GM10266 (cell line): ENCODE measurements around the gene GFPT2.

Source experiments
- DNase-seq: peaks from one replicate; pipeline ENCODE4 v3.0.0; 2012; ENCODE audit errors: extremely low spot score
- CTCF ChIP-seq: IDR thresholded peaks from 2 replicates; pipeline ENCODE4 v1.5.1; 2012; ENCODE audit warnings: mild to moderate bottlenecking, low read depth; ENCODE audit not compliant: control insufficient read depth, insufficient read depth; ENCODE audit errors: missing control alignments

The GFPT2 gene

DNA sequence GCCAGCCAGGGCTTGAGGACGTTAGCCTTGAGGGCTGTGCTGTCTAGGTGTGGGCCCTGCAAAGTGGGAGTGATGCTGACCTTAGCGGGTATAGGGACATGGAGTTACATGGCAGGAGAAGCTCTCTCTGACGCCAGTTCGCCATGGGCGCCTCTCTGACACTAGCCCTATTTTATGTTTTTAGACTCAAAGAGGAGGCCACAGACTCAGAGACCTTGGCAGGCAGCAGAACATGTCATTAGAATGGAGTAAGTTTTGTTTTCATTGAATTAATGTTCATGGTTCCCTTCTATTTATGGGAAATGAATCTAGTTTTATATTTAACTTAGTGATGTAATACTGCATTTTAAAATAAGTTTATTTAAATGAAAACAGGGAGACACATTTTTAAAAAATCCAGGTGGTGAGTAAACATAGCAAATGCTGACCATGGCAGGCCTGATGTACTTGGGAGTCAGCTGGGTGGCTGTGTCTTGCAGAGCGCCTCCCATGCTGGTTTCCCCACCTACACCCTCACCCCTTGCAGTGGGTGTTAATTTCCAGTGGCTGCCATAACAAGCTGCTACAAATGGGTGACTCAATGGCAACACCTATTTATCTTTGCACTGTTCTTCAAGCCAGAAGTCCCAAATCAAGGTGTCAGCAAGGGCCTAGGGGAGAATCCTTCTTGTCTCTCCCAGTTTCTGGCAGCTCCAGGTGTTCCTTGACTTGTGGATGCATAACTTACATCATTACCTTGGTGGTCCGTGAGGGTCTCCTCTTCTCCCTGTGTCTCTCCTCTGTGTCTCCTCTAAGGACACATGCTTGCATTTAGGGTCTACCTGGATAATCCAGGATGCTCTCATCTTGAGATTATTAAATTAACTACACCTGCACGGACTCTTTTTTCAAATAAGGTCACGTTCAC, 25.6 kb upstream of the GFPT2 start:
- DNase-seq = no peak
- no peak for TF ChIP-seq CTCF

- TF ChIP-seq CTCF = no peak
- no peak for DNase-seq
These were observed 24.5 kb upstream of the GFPT2 start for GRCh38 chr5:180377556-180378197.

DNA sequence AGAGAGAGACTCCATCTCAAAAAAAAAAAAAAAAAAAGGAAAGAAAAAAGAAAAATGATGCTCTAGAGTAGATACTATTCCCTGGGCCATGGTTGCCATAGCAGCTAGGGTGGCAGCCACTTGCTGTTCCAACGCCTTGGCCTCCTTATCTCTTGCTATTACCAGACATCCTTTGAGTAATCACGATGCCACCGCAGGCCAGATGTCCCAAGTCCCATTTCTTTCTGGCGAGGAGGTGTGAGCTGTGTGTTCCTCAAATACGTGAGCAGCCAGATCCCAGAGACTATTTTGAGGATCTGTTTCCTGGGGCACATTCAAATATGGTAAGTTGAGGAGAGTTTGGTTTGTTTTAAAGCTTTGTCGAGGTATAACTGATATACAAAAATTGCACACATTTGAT, 23.4 kb upstream of the GFPT2 start:
- no peak for TF ChIP-seq CTCF
- DNase-seq = no peak

- DNase-seq = no peak
- TF ChIP-seq CTCF = no peak
These were observed 22.8 kb upstream of the GFPT2 start for GRCh38 chr5:180375955-180376354.

DNA sequence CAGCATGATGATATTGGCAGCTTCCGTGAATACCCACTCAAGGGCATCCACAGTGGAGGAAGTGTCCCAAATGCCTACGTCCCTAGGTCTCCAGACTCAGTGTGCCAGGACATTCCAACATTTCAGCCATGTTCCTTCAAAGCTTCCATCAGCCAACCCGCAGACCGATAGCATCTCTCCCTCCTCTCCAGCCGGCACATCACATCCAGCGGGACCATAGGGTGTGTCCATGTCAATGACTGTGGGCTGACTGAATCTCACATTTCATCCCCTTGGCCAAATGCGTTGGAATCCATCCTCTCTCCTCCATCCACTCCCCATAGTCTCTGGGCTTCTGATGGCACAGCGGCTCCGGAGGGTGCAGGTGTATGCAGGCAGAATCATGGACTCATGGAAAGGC, 22.2 kb upstream of the GFPT2 start:
- no peak for DNase-seq
- no peak for TF ChIP-seq CTCF

DNA sequence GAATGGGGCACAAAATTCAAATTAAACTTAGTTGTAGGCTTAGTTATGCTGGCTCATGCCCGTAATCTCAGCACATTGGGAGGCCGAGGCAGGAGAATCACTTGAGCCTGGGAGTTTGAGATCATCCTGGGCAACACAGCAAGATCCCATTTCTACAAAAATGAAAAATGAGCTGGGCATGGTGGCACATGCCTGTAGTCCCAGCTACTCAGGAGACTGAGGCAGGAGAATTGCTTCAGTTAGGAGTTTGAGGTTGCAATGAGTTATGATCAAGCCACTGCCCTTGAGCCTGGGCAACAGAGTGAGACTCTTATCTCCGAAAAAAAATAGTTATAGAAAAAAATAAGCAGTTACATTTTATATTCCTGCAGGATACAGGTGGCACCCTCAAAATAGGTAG, 20.7 kb upstream of the GFPT2 start:
- DNase-seq = no peak
- TF ChIP-seq CTCF = no peak

DNA sequence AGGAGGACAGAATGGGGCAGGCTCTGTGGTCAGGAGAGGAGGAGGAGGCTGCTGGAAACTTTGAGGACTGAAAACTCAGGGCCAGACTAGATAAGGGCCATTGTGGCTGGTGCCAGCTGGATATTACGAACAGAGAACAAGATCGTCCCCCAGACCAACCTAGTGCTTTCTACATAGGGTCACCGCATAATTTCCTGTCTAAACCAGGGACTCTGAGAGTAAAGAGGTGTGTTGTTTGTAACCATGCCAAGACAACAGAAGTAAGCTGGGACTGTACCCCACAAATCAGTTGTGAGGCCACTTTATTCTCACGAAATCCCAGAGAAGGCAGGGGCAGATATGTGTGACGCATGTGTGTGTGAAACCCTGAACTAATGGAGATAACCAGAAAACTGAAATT, 20.3 kb upstream of the GFPT2 start:
- no peak for DNase-seq

More for the DNA sequence above, 20.3 kb upstream of the GFPT2 start:
- no peak for TF ChIP-seq CTCF
